HG03175 (cell line): ENCODE measurements around the gene TRIP6.
A peak's percentile ranks its signal among the peaks of the same experiment; 100 is the strongest.

Experiments used
- ATAC-seq: cut with Tn5 transposase; IDR thresholded peaks from one replicate; pipeline ENCODE4 v1.9.1; 2021; ENCODE audit warnings: mild to moderate bottlenecking, moderate library complexity; ENCODE audit not compliant: unreplicated experiment

TRIP6 gene

GRCh38 chr7:100873599-100874299, 6.6 kb downstream of the TRIP6 start:
- ATAC-seq: no peak

GRCh38 chr7:100874300-100874576, 7.1 kb downstream of the TRIP6 start:
- ATAC-seq: no peak

- peak; percentile 94 for ATAC-seq
These were observed 7.6 kb downstream of the TRIP6 start, which contains the start of gene SRRT for GRCh38 chr7:100874577-100875355. Gene SRRT, plus strand, starts transcription at chr7:100875103. Its CDS starts 488 bp downstream, at chr7:100875591.

GRCh38 chr7:100875356-100875751, 8.2 kb downstream of the TRIP6 start:
- ATAC-seq: peak; percentile 18

GRCh38 chr7:100878013-100878412, 10.8 kb downstream of the TRIP6 start:
- no peak for ATAC-seq

GRCh38 chr7:100878685-100879084, 11.5 kb downstream of the TRIP6 start:
- no peak for ATAC-seq

- ATAC-seq: no peak
These were observed 12.6 kb downstream of the TRIP6 start for GRCh38 chr7:100879685-100880261.

- no peak for ATAC-seq
These were observed 13.5 kb downstream of the TRIP6 start for GRCh38 chr7:100880645-100881044.

GRCh38 chr7:100881136-100881535, 13.9 kb downstream of the TRIP6 start:
- ATAC-seq: no peak

GRCh38 chr7:100882201-100882600, 15.0 kb downstream of the TRIP6 start:
- no peak for ATAC-seq

- ATAC-seq: no peak
These were observed 15.8 kb downstream of the TRIP6 start for GRCh38 chr7:100882785-100883526.

- no peak for ATAC-seq
These were observed 17.7 kb downstream of the TRIP6 start for GRCh38 chr7:100884736-100885439.

GRCh38 chr7:100885440-100886141, 18.4 kb downstream of the TRIP6 start:
- ATAC-seq: no peak

GRCh38 chr7:100886142-100886935, 19.2 kb downstream of the TRIP6 start:
- no peak for ATAC-seq

GRCh38 chr7:100886936-100887515, 19.8 kb downstream of the TRIP6 start:
- ATAC-seq: no peak

- ATAC-seq: peak; percentile 52
These were observed 20.5 kb downstream of the TRIP6 start for GRCh38 chr7:100887516-100888290.

GRCh38 chr7:100888291-100888987, 21.3 kb downstream of the TRIP6 start:
- no peak for ATAC-seq
